Fibroblast of pulmonary artery (primary cell): ENCODE data around the gene HAO1.
A peak's percentile ranks its signal among the peaks of the same experiment; 100 is the strongest.

Source experiments
- DNase-seq: peaks from one replicate; pipeline ENCODE4 v3.0.0-alpha.2; 2010; ENCODE audit warnings: low read depth
- H3K4me3 ChIP-seq: replicated peaks from 2 replicates; pipeline ENCODE4 v1.5.1; 2011; ENCODE audit warnings: low read depth, mild to moderate bottlenecking, control low read depth, low read length, moderate library complexity
- TF ChIP-seq, protein P1 (sequence below): IDR thresholded peaks from 2 replicates; pipeline ENCODE4 v1.5.1; 2011; ENCODE audit warnings: mild to moderate bottlenecking, control low read depth, low read length, inconsistent platforms; ENCODE audit errors: missing control alignments

HAO1 gene

GRCh38 chr20:7940341-7940740, at the start of gene HAO1:
Gene HAO1, minus strand, starts transcription at chr20:7940458. Its CDS starts 36 bp downstream, at chr20:7940422.
- DNase-seq = no peak

DNA sequence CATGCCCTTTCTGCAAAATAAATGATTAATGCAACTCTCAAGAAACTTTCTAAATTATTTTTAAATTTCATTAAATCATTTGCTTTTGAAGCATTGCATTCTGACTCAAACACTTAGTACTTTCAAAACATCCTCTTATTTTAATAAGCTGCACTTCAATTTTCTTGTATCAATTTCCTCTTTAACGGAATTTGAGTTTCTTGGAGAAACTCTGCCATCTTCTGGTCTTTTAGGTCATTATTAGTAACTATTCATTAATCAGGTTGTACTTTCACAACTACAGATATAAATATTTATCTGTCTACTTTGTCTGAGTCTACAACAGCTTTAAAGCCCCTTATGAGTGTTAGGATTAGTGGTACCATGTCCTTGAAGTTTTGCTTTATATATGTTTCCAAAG, 49.1 kb upstream of the HAO1 start:
- TF ChIP-seq, protein P1, sequence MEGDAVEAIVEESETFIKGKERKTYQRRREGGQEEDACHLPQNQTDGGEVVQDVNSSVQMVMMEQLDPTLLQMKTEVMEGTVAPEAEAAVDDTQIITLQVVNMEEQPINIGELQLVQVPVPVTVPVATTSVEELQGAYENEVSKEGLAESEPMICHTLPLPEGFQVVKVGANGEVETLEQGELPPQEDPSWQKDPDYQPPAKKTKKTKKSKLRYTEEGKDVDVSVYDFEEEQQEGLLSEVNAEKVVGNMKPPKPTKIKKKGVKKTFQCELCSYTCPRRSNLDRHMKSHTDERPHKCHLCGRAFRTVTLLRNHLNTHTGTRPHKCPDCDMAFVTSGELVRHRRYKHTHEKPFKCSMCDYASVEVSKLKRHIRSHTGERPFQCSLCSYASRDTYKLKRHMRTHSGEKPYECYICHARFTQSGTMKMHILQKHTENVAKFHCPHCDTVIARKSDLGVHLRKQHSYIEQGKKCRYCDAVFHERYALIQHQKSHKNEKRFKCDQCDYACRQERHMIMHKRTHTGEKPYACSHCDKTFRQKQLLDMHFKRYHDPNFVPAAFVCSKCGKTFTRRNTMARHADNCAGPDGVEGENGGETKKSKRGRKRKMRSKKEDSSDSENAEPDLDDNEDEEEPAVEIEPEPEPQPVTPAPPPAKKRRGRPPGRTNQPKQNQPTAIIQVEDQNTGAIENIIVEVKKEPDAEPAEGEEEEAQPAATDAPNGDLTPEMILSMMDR = no peak
- DNase-seq = no peak
- H3K4me3 ChIP-seq = no peak overlapping the region

More at GRCh38 chr20:7940341-7940740, at the start of gene HAO1:
- TF ChIP-seq, protein P1 = no peak
- no peak within 1 kb of the TSS for H3K4me3 ChIP-seq

DNA sequence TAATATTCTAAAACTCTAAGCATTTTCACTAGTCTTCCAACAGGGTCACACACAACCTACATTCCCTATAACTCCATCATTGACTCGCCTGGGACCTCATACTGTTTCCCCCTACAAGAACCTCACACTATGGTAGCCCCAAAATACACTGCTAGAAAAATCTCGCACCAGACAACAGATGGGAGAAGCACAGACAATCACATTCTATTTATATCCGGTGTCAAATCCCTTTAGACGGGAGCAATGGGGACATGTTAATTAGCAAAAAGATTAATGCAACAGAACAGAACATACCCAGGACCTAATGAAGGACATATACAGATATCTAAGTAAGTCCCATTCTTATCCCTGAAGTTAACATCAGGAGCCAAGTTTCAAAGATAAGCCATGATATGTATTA, 45.7 kb upstream of the HAO1 start:
- DNase-seq = no peak
- TF ChIP-seq, protein P1 = no peak
- H3K4me3 ChIP-seq = no peak overlapping the region

GRCh38 chr20:7984192-7984591, 43.9 kb upstream of the HAO1 start:
- TF ChIP-seq, protein P1 = no peak
- no peak overlapping the region for H3K4me3 ChIP-seq
- DNase-seq = no peak

GRCh38 chr20:7981374-7981773, 41.1 kb upstream of the HAO1 start:
- no peak overlapping the region for H3K4me3 ChIP-seq
- DNase-seq = no peak
- TF ChIP-seq, protein P1 = no peak

DNA sequence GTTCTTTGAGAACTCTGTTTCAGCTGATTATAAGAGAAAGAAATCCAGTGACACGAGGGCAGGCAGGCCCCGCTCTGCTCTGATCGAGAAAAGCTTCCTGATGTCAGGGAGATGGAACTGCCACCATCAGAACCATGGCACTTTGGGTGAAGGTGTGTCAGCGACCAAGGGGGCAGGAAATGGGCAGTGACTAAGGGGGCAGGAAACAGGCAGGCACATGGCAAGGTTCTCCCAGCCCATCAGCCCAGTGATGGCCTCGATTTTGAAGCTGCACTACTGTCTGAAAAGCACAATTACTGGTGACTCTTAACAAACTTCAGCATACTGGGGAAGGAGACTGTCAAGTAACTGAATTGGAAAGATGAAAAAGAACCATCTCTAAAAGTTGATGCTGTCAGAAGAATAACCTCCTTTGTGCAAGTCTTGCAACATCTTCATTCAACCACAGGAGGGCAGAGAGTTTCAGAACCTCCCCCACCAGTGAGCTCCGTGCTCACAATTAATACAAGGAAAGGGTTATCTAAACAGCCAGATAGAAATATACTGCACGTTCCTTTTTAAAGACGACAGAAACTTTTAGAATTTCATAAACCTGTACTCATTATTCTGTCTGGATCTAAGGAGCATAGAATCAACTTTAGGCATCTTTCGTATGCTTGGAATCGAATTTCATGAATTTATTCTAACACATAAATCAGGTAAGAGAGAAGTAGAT, 40.2 kb upstream of the HAO1 start:
- DNase-seq = peak; percentile 70
- H3K4me3 ChIP-seq = no peak overlapping the region
- TF ChIP-seq, protein P1 = peak; percentile 71

- no peak overlapping the region for H3K4me3 ChIP-seq
- DNase-seq = no peak
- TF ChIP-seq, protein P1 = no peak
Observed at GRCh38 chr20:7977709-7978108, 37.5 kb upstream of the HAO1 start.
